ENCODE results near the gene CHRM1.

The CHRM1 gene

DNA sequence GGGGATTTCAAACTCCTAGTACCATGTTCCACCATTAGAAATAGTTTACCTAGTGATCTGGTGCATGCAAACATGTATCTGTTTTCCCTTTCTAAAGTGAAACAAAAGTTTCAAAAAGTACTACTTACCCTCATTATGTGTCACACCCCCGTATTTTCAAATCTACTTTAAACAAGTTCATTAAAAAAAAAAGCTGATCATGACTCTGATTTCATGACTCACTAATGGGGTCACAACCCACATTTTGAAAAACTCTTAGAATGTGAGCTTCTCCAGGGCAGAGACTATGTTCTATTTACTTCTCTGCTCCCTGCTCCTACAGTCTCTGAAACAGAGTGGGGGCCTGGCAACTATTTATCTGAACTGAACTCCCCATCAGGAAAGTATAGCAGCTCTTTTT lies 18.2 kb downstream of the CHRM1 start:
- FAIRE-seq, result no peak

DNA sequence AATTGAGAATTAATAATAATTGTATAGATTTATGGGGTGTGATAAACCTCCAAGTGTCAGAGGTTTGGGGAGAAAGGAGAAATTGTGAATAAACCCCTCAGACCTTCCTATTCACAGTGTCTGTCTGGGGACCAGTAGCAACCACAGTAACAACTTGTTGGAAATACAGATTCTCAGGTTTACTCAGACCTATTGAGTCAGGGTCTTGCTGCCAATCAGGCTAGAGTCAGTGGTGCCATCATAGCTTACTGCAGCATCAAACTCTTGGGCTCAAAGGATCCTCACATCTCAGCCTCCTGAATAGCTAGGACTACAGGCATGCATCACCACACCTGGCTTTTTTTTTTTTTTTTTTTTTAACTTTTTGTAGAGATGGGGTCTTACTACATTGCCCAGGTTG lies 23.1 kb downstream of the CHRM1 start:
- no peak for FAIRE-seq

DNA sequence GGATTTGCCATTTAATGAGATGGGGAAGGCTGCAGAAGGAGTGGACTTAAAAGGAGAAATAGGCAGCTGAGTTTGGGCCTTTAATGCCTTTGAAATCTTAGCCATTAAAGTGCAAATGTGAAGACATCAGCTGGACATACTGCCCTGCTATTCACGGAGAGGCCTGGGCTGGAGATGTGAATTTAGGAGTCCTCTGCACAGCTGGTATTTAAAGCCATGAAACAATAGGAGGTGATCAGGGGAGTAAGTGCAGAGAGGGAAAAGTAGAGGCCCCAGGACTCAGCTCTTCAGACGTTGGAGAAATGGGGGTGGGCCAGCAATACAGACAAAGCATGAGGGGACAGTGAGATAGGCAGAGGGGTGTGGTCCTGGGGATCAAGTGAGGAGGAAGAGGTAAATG lies 23.9 kb downstream of the CHRM1 start:
- FAIRE-seq, result no peak

DNA sequence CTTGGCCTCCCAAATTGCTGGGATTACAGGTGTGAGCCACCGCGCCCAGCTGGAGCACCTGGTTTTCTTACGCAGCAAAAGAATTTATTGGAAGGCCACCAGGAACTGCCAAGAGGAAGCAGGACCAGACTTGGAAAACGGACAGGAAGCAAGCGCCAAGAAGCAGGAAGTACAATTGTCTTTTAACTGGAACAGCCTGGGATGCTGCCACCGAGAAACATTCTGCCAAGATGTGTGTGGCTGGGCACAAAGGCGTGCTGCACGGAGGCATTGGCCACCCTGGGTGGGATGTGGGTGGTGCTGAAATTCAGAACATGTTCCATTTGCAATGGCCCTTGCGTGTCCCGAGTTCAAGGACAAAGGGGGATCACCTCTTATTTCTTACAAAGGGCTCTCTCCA lies 25.1 kb downstream of the CHRM1 start:
- no peak for FAIRE-seq

DNA sequence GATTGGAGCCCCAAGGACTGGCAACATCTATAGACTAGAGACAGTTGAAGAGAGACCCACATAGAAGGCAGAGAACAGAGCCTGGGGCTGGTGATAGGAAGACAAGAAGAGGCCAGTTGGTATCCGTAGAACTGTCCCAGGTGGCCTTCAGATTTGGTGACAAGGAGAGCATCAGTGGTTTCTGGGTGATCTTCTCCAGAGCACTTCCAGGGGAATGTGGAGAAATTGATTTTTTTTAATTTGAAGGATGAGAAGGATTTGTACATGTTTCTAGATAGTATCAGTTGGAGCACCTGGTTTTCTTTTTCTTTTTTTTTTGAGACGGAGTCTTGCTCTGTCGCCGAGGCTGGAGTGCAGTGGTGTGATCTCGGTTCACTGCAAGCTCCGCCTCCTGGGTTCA lies 25.7 kb downstream of the CHRM1 start:
- no peak for FAIRE-seq

DNA sequence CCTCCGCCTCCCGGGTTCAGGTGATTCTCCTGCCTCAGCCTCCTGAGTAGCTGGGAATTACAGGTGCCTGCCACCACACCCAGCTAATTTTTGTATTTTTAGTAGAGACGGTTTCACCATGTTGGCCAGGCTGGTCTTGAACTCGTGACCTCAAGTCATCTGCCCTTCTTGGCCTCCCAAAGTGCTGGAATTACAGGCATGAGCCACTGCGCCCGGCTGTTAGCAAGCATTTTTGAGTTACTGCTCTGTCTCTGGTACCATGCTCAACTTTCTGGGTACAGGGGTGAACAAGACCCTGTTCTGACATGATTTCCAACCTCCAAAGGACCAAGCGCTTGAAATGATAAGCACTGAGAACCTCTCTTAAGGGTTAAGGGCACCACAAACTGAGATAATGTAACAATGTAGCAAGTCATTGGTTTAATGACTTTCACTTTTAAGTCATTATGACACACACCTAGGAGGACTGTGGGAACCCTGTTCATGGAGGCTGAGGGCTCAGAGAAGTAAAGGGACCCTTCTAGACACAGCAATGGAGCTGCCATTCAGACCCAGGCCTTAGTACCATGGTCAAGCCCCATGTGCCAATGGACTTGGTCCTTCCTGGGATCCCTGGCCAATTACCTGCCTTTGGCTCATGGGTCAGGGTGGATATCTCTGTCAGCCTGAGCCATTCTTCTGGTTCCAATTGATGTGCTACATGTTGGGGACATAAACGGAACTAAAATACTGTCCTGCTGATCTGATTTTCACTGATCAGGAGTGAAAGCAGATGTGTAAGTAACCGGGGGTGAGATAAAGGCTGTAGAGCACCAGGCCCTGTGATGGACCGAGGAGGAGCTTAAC lies 28.9 kb downstream of the CHRM1 start:
- FAIRE-seq, result no peak

DNA sequence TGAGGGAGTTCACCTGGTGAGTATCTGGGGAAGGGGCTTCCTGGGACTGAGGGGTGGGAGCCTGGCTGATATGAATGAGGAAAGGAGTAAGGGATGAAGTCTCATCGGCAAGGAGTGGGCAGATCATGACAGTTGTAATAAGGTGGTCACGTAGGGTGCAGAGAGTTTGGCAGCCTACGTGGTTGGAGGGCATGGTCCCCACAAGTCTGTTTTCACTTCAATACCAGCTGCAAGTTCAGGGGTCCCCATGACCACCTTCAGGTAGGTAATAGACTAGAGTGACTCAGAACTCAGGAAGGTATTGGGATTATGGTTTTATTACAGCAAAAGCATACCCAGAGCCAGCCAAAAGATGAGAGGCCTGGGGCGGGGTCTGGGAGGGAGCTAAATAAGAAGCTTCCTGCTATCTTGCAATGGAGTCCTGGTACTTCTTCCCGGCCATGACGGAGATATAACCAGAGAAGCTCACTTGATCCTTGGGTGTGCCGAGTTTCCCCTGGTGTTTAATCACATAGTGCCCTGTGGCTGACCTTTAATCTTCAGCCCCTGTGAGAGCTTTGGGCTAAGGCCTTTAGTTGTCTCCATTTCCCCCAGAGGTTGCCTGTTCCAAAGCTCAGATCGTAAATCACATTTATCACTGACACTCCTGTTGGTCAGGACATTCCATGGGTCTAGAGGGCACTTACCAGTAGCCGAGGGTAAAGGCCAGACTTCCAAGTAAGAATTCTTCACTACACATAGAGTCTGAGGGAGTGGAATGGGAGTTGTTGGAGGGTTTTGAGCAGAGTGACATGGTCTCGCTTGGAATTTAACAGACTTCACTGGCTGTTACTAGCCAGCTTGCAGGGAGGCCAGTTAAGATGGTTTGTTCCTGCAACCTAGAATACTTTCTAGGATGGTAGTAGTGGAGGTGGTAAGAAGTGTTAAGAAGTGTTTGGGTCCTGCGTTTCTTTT lies 31.4 kb downstream of the CHRM1 start:
- no peak for FAIRE-seq

DNA sequence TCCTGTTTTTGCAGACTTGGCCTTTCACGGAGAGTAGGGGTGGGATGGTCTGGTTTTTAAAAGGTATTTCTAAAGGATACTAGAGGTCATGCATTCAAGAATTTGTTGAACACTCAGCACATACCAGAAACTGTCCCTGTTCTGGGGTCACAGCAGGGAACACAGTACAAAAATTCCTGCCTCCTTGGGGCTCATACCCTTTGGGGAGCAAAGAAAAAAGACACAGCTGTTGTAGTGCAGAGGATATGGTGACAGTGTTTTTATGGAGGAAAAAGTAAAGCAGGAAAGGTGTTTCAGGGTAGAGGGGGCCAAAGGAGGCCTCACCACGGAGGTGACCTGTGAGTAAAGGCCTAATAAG lies 32.1 kb downstream of the CHRM1 start:
- FAIRE-seq, result no peak

DNA sequence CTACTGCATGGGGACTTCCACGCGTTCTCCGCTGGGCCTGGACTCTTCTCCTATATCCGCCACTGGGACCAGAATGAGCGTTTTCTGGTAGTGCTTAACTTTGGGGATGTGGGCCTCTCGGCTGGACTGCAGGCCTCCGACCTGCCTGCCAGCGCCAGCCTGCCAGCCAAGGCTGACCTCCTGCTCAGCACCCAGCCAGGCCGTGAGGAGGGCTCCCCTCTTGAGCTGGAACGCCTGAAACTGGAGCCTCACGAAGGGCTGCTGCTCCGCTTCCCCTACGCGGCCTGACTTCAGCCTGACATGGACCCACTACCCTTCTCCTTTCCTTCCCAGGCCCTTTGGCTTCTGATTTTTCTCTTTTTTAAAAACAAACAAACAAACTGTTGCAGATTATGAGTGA lies 32.8 kb downstream of the CHRM1 start:
- no peak for FAIRE-seq

DNA sequence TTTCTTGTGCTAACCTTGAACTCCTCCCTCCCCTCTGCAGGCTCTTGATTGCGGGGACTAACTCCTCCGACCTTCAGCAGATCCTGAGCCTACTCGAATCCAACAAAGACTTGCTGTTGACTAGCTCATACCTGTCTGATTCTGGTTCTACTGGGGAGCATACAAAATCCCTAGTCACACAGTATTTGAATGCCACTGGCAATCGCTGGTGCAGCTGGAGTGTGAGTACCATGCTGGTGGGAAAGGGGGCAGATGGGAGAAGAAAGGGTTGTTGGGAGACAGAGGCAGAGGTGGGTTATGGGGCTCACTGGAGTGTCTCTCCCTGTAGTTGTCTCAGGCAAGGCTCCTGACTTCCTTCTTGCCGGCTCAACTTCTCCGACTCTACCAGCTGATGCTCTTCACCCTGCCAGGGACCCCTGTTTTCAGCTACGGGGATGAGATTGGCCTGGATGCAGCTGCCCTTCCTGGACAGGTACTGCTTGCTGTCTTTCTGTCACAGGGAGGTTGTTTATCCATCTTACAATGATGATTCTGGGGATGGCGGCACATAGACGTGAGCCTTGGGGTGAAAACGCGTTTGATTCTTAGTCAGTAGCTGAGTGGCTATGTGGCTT lies 35.9 kb downstream of the CHRM1 start:
- FAIRE-seq, result no peak

DNA sequence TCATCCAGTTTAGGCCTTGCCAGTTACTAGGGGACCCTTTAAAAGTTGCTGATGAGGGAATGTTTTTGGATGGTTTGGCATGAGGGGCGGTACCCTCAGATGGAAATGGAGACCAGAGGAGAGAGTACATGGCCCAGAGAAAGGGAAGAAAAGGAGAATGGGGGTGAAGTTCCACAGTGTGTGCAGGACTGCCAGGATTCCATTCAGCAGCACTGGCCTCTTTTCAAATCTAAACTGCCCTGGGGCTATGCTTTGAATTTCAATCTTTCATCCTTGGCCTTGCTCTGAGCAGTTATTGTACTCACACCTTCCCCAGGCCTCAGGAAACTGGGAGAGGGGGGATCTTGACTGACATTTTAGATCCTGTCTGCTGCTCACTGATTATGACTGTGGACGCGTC lies 37.5 kb downstream of the CHRM1 start:
- FAIRE-seq, result no peak

DNA sequence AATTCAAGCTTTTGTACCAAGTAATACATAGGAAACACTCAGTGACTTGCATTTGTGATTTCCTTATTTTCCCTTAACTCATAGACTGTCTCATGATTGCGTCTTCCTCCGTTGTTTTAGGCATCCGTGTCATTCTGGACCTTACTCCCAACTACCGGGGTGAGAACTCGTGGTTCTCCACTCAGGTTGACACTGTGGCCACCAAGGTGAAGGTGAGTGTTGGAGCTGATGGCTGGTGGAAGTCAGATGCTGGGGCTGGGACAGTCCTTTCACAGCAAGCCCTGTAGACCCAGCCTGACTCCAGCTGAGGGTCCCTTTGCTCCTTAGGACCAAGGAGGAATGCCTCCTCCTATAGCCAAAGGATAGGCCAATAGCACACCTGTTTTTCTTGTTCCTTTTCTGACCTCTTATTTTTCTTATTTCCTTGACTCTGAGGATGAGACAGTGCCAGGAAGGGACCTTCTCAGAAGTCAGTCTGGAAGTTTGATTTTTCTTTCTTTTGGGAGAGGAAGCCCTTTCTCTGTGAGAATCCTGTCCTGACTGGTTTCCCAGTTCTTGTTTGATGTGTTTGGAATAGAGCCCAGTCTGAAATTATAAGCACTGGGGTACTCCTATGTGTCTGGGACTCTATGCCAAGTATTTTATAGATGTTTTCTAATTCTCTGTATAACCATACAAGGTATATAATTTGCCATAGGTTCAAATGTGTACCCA lies 38.2 kb downstream of the CHRM1 start:
- FAIRE-seq, result no peak

DNA sequence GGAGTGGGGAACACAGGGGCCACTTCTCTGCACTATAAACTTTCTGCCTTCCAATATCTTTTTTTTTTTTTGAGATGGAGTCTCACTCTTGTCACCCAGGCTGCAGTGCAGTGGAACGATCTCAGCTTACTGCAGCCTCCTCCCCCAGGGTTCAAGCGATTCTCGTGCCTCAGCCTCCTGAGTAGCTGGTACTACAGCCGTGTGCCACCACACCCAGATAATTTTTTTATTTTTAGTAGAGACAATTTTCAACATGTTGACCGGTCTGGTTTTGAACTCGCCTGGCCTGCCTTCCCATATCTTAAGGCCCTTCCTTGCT lies 38.8 kb downstream of the CHRM1 start:
- FAIRE-seq, result no peak

DNA sequence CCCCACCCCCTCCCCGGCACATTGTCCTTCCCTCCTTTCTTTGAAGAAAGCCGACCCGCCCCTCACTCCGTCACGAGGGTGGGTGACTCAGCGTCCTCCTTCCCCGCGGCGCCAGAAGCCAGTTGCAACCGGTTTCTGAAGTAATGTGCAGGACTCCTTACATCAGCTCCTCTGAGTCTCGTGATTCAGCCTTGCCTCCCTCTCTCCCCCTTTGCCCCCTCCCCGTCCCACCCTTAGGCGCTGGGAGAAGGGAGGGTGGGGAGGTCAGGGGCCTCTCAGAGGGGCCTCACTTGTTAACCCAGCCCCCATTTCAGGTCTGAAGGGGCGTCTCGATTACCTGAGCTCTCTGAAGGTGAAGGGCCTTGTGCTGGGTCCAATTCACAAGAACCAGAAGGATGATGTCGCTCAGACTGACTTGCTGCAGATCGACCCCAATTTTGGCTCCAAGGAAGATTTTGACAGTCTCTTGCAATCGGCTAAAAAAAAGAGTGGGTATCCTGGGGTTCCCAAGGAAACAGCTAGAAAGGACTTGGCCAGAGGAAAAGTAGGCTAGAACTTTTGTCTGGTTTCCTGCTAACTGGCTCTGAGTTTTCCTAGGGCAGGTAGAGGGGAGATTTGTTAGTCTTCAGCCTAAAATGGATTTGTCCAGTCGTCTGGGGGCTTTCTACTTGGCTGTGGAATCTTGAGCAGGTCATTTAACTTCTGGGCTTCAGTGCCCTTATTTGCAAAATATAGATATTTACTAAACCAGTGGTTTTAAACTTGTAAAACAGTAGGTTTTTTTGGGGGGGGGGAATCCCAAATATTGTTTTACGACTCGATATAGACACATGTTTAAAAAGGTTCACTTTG lies 39.4 kb downstream of the CHRM1 start:
- no peak for FAIRE-seq

DNA sequence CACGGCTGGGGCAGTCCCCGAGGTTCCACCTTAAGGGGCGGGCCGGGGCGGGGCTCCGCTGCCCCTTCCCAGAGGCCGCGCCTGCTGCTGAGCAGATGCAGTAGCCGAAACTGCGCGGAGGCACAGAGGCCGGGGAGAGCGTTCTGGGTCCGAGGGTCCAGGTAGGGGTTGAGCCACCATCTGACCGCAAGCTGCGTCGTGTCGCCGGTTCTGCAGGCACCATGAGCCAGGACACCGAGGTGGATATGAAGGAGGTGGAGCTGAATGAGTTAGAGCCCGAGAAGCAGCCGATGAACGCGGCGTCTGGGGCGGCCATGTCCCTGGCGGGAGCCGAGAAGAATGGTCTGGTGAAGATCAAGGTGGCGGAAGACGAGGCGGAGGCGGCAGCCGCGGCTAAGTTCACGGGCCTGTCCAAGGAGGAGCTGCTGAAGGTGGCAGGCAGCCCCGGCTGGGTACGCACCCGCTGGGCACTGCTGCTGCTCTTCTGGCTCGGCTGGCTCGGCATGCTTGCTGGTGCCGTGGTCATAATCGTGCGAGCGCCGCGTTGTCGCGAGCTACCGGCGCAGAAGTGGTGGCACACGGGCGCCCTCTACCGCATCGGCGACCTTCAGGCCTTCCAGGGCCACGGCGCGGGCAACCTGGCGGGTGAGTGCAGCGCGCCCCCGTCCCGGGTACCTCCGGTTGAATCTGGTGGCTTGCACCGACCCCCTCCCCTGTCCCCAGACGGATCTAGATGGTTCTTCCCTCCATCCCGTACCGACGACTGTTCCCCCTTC lies 40.2 kb downstream of the CHRM1 start, which contains the start of gene SLC3A2:
TSS of gene SLC3A2 (plus strand) at position 94 of the 776 bp plus-strand sequence. CDS start at position 222, 128 bp downstream.
- no peak for FAIRE-seq

DNA sequence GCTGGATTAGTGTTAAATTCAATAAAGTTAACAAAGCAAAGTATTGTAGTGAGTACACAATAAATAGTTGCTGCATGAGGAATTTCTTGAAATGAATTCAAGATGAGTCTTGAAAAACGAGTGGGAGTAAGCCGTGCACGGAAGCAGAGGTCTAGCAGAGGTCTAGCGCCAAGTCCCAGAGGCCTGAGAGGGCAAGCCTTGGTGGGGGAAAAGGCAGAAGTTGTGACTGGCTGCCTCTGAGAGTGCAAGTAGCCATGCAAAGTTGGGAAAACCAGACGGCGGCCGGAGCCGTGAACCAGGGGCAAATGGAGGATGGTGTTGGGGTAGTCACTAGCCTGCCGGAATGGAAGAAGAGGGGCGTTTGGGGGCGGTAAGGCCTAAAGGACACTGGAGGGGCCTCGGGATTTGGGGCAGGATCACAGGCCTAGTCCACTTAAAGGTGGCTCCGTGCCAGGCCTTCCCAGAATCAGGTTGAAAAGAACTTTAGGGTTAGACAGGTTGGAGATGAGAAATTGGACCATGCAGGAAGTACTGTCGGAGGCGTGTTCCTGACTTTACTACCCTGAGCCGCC lies 40.8 kb downstream of the CHRM1 start:
- FAIRE-seq, result no peak

DNA sequence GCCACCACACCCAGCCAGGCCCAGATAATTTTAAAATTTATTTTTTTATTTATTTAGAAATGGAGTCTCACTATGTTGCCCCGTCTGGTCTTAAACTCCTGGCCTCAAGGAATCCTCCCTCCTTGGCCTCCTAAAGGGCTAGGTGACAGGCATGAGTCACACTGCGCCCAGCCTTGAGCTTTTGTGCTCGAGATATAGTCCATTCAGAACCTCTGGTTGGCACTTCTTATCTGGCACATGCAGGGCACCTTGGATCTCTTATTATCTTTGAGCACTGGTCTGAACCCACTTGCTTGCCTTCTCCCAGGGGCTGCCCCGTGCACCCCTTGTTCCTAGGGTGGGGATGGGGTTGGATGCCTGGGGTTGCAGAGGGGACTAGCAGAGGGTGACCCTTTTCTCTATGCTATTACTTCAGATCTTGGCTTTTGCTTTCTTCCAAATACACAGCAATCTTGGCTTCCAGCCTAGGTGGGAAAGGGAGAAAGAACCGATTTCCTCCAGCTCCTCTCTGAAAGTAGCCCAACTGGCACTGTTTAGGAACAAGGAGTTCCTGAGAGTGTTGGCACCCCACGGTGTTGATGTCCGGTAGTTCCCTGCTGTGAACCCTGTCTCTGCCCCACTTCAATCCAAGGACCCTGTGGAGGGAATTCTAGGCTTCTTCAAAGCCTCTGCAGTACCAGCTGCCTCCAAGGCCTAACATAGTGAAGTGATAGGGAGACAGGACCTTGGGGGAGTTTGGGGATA lies 41.8 kb downstream of the CHRM1 start:
- FAIRE-seq, result no peak

DNA sequence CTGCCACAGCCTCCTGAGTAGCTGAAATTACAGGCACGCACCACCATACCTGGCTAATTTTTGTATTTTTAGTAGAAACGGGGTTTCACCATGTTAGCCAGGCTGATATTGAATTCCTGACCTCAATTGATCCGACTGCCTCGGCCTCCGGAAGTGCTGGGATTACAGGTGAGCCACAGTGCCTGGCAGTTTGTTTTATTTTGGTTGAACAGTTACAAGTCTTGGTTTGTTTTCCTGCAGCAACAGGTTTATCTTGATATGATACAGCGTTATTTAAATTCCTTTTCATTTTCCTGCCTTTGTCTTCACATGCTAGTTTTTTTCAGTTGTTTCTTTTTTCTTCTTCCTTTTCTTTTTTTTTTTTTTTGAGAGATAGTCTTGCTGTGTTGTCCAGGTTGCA lies 44.5 kb downstream of the CHRM1 start:
- FAIRE-seq, result no peak

DNA sequence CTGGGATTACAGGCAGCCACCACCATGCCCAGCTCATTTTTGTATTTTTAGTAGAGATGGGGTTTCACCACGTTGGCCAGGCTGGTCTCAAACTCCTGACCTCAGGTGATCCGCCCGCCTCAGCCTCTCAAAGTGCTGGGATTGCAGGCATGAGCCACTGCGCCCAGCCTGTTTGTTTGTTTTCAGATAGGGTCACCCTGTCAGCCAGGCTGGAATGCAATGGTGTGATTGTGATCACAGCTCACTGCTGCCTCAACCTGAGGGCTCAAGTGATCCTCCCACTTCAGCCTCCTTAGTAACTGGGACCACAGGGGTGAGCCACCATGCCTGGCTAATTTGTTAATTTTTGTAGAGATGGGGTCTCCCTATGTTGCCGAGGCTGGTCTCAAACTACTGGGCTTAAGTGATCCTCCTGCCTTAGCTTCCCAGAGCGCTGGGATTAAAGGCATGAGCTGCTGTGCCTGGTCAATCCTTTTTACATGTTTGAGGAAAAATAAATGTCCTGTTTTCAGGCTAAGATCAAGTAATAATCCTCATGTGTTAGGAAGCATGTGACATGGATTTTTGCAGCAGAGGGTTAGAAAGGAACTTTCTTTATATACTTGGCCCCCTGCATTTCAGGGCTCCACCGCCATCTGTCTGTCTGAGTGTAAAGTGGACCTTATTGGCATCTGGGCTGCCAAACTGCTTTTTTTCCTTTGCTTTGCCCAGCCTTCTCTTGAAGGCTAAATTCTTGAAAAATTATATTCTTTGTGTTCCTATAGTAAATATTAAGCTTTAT lies 45.3 kb downstream of the CHRM1 start:
- no peak for FAIRE-seq

Measured in A204.1 (cell line).